Panc1 (cell line): ENCODE data around the gene FAM53B. TPM values are rescaled to one million over a fixed set of nuclear protein-coding genes. Genes with fewer than 3 reads are reported as not detected.

Experiments used
- ATAC-seq: fragments of 200-7000 bp; cut with Tn5 transposase; 2 replicates; pipeline ENCODE4 v1.9.1; 2020; ENCODE audit warnings: mild to moderate bottlenecking, moderate library complexity
- BruUV-seq: library from RNA; stranded (reverse); fragments of 400-500 nt; replicated peaks from 2 replicates; lab custom pipeline; 2021; lab: Mats Ljungman, UMichigan
- CTCF ChIA-PET: fragments of 300-600 bp; sonication (Branson Sonifier 250); formaldehyde crosslinking; loops from one replicate; lab custom pipeline; 2022; ENCODE audit warnings: antibody characterized with exemption; lab: Charles Lee
- POLR2A ChIA-PET: fragments of 300-600 bp; sonication (Branson Sonifier 250); formaldehyde crosslinking; loops from one replicate; lab custom pipeline; 2022; ENCODE audit warnings: antibody characterized with exemption; lab: Charles Lee
- DNase-seq: peaks from one replicate; pipeline ENCODE4 v3.0.0-alpha.2; 2010; ENCODE audit warnings: low read depth, low spot score
- H3K27ac ChIP-seq: 2 replicates; pipeline ENCODE4 v1.5.1; 2011; ENCODE audit warnings: mild to moderate bottlenecking, low read length, inconsistent platforms
- H3K27me3 ChIP-seq: fragments of 200-500 bp; sonication (Bioruptor generic); 2 replicates; pipeline ENCODE4 v1.6.0; 2014; ENCODE audit warnings: low read length, inconsistent platforms; ENCODE audit not compliant: control insufficient read depth, insufficient read depth
- H3K36me3 ChIP-seq: fragments of 200-500 bp; sonication (Bioruptor generic); 2 replicates; pipeline ENCODE4 v1.5.1; 2014; ENCODE audit warnings: inconsistent platforms, mild to moderate bottlenecking, low read length, moderate library complexity; ENCODE audit not compliant: control insufficient read depth, insufficient read depth
- H3K4me1 ChIP-seq: 2 replicates; pipeline ENCODE4 v1.5.1; 2011; ENCODE audit warnings: inconsistent platforms, mild to moderate bottlenecking, low read length, moderate library complexity; ENCODE audit not compliant: control insufficient read depth, insufficient read depth
- H3K4me3 ChIP-seq, 2 experiments: 2 replicates each; pipeline ENCODE4 v1.5.1; 2011 to 2012; ENCODE audit warnings: low read depth in 2 of 2, low read length in 2 of 2, mild to moderate bottlenecking in 2 of 2, inconsistent platforms in 1 of 2, moderate library complexity in 1 of 2
- H3K9me3 ChIP-seq: fragments of 200-500 bp; sonication (Bioruptor generic); 2 replicates; pipeline ENCODE4 v1.5.1; 2014; ENCODE audit warnings: low read depth, mild to moderate bottlenecking, inconsistent platforms, low read length, moderate library complexity; ENCODE audit not compliant: control insufficient read depth, insufficient read depth
- POLR2AphosphoS5 ChIP-seq: IDR thresholded peaks from 2 replicates; pipeline ENCODE4 v1.6.1; 2012; ENCODE audit warnings: mild to moderate bottlenecking, low read depth, low read length, moderate library complexity
- SIN3A ChIP-seq: IDR thresholded peaks from 2 replicates; pipeline ENCODE4 v1.6.1; 2012; ENCODE audit warnings: low read depth, mild to moderate bottlenecking, low read length, moderate library complexity, borderline replicate concordance; ENCODE audit not compliant: insufficient read depth
- TCF7L2 ChIP-seq: IDR thresholded peaks from 2 replicates; pipeline ENCODE4 v1.6.1; 2011; ENCODE audit warnings: mild to moderate bottlenecking, low read depth, low read length, inconsistent platforms
- in situ Hi-C: cut with HindIII; loops from 2 replicates; pipeline ENCODE4 v1.10.0; 2016; ENCODE audit warnings: low sequenced_read_pairs, low pct_unique_long_range_greater_than_20kb
- intact Hi-C: fragments of 100-400 bp; cut with micrococcal nuclease; formaldehyde crosslinking; loops from one replicate; pipeline ENCODE4 v1.10.0; 2022; ENCODE audit not compliant: unreplicated experiment
- total RNA-seq: library from RNA; stranded (reverse); gene quantifications from one replicate; pipeline ENCODE4 v1.2.1, GENCODE V29; 2021; ENCODE audit not compliant: unreplicated experiment
- TF ChIP-seq, protein P1 (sequence below), 2 experiments: IDR thresholded peaks; 2 replicates each; pipeline ENCODE4 v1.6.1; 2011 to 2012; ENCODE audit warnings: low read depth in 2 of 2, control low read depth in 1 of 2, low read length in 1 of 2, mild to moderate bottlenecking in 1 of 2, moderate library complexity in 1 of 2; ENCODE audit not compliant: insufficient read depth in 1 of 2
- TF ChIP-seq, protein P2 (sequence below): fragments of 450-650 bp; IDR thresholded peaks from 2 replicates; pipeline ENCODE4 v1.5.1; 2017; ENCODE audit warnings: mild to moderate bottlenecking

Gene FAM53B
- total RNA-seq, 1 experiment from 2014 or later: 42.5 TPM

DNA sequence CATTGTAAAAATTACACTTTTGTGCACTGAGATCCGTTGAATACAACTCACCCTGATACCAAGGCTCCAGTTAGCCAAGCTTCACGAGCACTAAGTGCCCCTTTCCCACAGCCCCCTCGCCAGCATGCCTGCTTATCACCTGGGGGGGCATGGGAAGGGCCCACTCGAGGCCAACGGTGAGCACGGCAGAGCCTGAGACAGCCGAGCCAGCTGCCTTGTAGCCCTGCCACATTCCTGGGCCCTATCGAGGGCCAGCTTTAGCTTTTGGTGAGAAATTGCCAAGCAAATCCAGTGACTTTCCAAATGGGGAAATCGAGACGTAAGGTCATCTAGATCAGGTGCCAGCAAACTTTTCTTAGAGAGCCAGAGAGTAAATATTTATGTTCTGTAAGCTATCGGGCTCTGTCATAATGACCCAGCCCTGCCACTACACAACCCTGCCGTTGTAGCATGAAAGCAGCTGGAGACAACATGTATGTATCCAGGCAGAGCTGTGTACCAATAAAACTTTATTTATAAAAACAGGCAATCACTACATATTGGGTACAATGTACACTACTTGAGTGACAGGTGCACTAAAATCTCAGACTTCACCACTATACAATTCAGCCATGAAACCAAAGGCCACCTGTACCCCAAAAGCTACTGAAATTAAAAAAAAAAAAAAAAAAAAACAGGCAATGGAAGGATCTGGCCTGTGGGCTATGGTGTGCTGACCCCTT is 83.6 kb downstream of the FAM53B start:
- Histone ChIP-seq H3K9me3 (no peaks in the 10 kb centered on the region), H3K27me3 (no peaks in the 10 kb centered on the region), H3K27ac (no peak overlapping the region), H3K4me3 (no peak overlapping the region), H3K36me3 (0 out of 2 replicates have a peak, but pooled peaks cover 2% of the 10 kb centered on the region), H3K4me1 (no peaks in the 10 kb centered on the region)
- DNase-seq (no peak), ATAC-seq (no peak)
- TF ChIP-seq POLR2AphosphoS5: no peak
- TF ChIP-seq, protein P1, sequence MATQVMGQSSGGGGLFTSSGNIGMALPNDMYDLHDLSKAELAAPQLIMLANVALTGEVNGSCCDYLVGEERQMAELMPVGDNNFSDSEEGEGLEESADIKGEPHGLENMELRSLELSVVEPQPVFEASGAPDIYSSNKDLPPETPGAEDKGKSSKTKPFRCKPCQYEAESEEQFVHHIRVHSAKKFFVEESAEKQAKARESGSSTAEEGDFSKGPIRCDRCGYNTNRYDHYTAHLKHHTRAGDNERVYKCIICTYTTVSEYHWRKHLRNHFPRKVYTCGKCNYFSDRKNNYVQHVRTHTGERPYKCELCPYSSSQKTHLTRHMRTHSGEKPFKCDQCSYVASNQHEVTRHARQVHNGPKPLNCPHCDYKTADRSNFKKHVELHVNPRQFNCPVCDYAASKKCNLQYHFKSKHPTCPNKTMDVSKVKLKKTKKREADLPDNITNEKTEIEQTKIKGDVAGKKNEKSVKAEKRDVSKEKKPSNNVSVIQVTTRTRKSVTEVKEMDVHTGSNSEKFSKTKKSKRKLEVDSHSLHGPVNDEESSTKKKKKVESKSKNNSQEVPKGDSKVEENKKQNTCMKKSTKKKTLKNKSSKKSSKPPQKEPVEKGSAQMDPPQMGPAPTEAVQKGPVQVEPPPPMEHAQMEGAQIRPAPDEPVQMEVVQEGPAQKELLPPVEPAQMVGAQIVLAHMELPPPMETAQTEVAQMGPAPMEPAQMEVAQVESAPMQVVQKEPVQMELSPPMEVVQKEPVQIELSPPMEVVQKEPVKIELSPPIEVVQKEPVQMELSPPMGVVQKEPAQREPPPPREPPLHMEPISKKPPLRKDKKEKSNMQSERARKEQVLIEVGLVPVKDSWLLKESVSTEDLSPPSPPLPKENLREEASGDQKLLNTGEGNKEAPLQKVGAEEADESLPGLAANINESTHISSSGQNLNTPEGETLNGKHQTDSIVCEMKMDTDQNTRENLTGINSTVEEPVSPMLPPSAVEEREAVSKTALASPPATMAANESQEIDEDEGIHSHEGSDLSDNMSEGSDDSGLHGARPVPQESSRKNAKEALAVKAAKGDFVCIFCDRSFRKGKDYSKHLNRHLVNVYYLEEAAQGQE (IDR thresholded peaks at IDR 0.05; ENCODE audit: insufficient read depth in 1 of 2, low read depth in 2 of 2, low read length in 1 of 2): no peak
- no peak for TF ChIP-seq TCF7L2
- no peak for TF ChIP-seq SIN3A
- TF ChIP-seq, protein P2, sequence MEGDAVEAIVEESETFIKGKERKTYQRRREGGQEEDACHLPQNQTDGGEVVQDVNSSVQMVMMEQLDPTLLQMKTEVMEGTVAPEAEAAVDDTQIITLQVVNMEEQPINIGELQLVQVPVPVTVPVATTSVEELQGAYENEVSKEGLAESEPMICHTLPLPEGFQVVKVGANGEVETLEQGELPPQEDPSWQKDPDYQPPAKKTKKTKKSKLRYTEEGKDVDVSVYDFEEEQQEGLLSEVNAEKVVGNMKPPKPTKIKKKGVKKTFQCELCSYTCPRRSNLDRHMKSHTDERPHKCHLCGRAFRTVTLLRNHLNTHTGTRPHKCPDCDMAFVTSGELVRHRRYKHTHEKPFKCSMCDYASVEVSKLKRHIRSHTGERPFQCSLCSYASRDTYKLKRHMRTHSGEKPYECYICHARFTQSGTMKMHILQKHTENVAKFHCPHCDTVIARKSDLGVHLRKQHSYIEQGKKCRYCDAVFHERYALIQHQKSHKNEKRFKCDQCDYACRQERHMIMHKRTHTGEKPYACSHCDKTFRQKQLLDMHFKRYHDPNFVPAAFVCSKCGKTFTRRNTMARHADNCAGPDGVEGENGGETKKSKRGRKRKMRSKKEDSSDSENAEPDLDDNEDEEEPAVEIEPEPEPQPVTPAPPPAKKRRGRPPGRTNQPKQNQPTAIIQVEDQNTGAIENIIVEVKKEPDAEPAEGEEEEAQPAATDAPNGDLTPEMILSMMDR: no peak
- in situ Hi-C loops: no loop called here
- no TSS peak for BruUV-seq
- intact Hi-C loops: no loop called here
- ChIA-PET POLR2A (no interaction called here), CTCF (no interaction called here)

DNA sequence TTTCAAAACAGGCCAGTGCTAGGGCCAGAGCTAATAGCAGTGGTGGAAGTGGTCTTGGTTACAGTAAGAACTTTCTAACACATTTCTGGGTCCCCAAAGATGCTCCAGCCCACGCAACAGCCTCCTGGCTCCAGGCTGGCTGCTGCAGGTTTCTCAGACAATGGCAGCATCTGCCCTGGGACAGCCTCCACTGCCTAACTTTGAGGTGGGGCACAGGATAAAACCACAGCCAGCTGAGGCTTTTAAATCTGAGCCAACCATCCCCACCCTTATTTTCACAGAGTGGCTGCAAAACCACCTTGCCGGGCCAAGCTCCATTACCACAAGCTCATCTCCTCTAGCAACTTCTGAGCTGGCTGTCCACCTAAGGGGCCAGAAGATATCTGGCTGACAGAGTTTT is 84.8 kb downstream of the FAM53B start:
- DNase-seq (no peak), ATAC-seq (no peak)
- in situ Hi-C loops: no loop called here
- no peak overlapping the region for H3K27ac ChIP-seq
- ChIA-PET POLR2A (no interaction called here), CTCF (no interaction called here)
- H3K4me3 ChIP-seq: no peak overlapping the region
- no peaks in the 10 kb centered on the region for H3K27me3 ChIP-seq
- no TSS peak for BruUV-seq
- H3K9me3 ChIP-seq: no peaks in the 10 kb centered on the region
- 0 out of 2 replicates have a peak, but pooled peaks cover 2% of the 10 kb centered on the region for H3K36me3 ChIP-seq
- TF ChIP-seq POLR2AphosphoS5 (no peak), SIN3A (no peak), TCF7L2 (no peak)
- TF ChIP-seq, protein P1 (IDR thresholded peaks at IDR 0.05; ENCODE audit: insufficient read depth in 1 of 2, low read depth in 2 of 2, low read length in 1 of 2): no peak
- TF ChIP-seq, protein P2: no peak
- no peaks in the 10 kb centered on the region for H3K4me1 ChIP-seq
- intact Hi-C loops: no loop called here
